HG03097 (cell line): ENCODE data around the gene LILRB5.
"Not testable (repeated sequence)": the region's sequence is repeated elsewhere in the genome, so short reads cannot be mapped to it uniquely, and the experiment has no call there.

ENCODE experiments used
- ATAC-seq: cut with Tn5 transposase; IDR thresholded peaks from one replicate; pipeline ENCODE4 v1.9.1; 2021; ENCODE audit not compliant: unreplicated experiment, low FRiP score

Gene LILRB5

GRCh38 chr19:54245936-54246335, 11.1 kb downstream of the LILRB5 start:
- no peak for ATAC-seq

DNA sequence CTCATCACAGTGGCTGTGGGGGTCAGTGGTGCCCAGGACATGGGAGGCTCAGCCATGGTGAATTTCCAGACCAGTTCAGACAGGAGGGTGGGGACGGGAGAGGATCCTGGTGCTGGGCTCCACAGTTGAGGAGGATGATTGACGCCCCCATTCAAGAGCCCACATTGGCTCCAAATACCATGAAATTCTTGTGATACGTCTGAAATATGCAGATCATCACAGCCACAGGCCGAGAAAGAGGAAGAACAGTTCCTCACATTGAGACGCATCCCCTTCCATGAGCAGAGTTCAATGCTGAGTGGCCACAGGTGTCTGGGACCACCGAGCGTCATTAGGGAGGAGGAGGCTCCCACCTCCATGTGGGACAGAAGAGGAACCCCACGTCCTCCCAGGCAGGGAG, 13.3 kb downstream of the LILRB5 start:
- not testable (repeated sequence) for ATAC-seq

DNA sequence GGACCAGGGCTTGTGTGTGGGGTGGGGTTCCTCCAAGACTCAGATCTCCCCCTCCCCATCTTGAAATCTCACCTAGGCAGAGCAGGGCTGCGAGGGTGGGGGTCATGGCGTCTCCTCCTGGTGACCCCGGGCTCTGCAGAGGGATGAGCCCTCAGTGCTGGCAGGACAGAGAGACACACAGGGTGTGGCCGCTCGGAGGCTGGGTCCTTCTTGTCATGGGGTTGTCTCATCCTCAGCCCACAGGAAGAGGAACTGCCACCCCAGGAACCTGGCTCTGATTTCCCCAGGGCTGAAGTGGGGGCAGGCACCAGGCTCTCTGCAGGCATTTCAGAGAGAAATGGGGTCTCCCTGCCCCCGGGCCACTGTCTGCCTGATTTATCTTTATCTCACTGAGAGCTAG, 14.4 kb downstream of the LILRB5 start, which contains the start of gene LILRA6:
Gene LILRA6 (minus strand): TSS at position 145 of the 400 bp plus-strand sequence.
- not testable (repeated sequence) for ATAC-seq

- not testable (repeated sequence) for ATAC-seq
Observed at GRCh38 chr19:54242234-54242633, 14.8 kb downstream of the LILRB5 start.

- ATAC-seq: not testable (repeated sequence)
Observed at GRCh38 chr19:54240372-54241336, 16.4 kb downstream of the LILRB5 start.

DNA sequence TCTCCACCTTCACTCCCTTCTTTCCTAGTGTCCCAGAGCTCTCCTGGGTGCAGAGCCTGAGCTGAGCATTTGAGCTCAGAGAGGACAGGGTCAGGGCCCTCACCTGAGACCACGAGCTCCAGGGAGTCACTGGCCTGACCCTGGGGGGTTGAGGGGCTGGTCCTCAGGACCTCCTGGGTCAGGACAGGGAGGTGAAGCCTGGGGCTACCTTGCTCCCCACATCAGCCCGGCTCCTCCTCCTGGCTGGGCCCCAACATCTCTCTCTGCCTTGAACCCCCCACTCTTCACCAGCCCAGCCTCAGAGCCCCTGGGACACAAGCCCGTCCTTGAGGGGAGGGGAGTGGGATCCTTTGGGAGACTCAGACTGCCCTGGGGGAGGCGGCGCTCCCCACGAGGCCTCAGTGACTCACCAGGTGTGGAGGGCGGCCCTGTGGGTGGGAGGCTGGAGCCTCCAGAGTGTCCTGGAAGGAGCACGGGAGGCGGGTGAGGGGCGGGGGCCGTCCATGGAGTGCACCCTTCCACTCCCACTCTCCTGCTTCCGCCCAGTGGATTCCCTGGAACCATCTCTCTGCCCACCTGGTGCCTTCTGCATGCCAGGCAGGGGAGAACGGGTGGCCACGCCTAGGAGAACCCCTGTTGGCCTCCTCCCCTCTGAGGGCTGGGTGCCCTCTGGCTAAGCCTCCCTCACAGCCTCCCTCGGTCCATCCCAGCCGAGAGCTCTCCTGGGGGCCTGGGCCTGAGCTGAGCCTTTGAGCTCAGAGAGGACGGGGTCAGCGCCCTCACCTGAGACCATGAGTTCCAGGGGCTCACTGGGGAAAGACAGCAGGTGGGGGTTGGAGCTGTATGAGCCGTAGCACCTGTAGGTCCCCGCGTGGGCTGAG, 17.3 kb downstream of the LILRB5 start:
- ATAC-seq: not testable (repeated sequence)

- no peak for ATAC-seq
Observed at GRCh38 chr19:54233941-54234340, 23.1 kb downstream of the LILRB5 start.

DNA sequence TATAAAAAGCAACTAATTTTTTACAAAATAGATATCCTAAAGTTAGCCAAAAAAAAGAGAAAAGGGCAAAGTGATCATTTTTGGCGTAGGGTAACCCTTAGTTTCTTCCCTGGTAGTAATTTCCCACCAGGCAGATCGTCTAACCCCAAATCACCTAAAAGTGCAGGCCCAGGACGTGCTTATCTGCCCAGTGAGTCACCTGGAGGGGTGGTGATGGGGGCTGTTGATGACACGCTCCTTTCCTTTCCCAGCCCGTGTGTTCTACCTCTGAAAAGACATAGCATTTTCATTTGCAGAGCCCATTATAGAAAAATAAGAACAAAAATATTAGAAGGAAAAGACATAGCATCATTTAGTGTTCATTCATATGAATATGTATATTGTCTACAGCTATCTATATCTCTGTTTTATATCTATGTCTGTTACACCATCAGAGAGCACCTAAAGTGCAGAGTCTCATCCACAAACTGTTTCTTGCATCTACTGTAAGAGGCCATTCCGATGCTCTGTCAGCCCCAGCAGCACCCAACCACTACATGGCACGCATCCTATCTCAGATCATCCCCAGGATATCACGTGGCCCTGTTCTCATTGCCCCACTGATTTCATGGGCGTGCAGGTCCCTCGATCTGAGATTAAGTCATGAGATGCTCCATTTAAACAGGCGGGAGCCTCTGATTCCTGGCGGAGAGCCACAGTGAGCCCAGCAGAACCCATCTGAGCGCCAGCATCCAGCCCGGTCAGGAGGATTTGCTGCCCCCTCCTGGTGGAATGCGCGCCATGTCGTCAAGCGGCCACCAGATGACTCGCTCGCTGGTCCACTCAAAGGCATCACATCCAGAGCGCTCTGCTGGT, 25.8 kb downstream of the LILRB5 start:
- no peak for ATAC-seq

GRCh38 chr19:54230031-54230430, 27.0 kb downstream of the LILRB5 start:
- ATAC-seq: no peak

- ATAC-seq: no peak
Observed at GRCh38 chr19:54229146-54229545, 27.9 kb downstream of the LILRB5 start.

GRCh38 chr19:54224619-54225018, 32.5 kb downstream of the LILRB5 start:
- not testable (repeated sequence) for ATAC-seq

GRCh38 chr19:54223937-54224281, 33.2 kb downstream of the LILRB5 start:
- ATAC-seq: not testable (repeated sequence)

GRCh38 chr19:54223277-54223936, 33.7 kb downstream of the LILRB5 start:
- not testable (repeated sequence) for ATAC-seq

GRCh38 chr19:54222474-54223276, 34.4 kb downstream of the LILRB5 start, which contains the start of gene LILRB3:
Gene LILRB3 (minus strand): TSS chr19:54223007. CDS start chr19:54222976, 31 bp downstream.
- ATAC-seq: not testable (repeated sequence)

DNA sequence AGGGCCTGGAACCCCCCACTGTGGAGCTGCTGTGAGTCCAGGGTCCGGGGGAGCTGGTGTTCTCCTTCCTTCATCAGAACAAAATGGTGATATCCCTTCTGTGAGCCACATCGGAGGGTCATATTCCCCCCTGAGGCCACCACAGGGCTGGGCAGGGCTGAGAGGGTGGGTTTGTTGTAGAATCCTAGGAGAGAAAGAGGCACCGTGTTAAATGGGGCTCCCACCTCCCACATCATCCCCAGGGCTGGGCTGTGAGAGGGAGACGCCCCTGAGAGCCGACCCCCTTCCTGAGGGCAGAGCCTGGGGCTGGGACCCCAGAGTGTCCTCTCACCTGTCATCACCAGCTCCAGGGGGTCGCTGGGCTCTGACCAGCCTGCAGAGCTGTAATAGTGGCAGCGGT, 35.1 kb downstream of the LILRB5 start:
- not testable (repeated sequence) for ATAC-seq

GRCh38 chr19:54219702-54220101, 37.4 kb downstream of the LILRB5 start:
- ATAC-seq: not testable (repeated sequence)

GRCh38 chr19:54218960-54219661, 38.0 kb downstream of the LILRB5 start:
- ATAC-seq: no peak

DNA sequence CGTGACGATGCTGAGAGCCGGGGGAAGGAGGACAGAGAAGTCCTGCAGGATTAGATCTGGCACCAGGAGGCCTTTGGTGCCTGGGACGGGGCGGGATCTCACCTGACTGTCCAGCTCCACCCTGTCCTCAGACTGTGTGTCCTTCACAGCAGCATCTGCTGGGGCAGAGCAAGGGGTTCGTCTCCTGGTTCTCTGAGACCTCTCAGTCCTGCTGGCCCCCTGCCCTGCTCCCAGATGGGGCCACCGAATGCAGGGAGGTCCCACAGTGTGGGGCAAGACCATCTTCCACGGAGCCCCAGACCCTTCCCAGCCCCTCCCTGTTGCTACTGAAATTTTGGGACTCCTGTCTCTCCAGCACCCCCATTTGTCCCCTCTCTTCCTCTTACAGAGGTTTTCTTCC, 38.8 kb downstream of the LILRB5 start:
- ATAC-seq: no peak
